ENCODE measurements around the gene TMEM236.

Gene TMEM236

DNA sequence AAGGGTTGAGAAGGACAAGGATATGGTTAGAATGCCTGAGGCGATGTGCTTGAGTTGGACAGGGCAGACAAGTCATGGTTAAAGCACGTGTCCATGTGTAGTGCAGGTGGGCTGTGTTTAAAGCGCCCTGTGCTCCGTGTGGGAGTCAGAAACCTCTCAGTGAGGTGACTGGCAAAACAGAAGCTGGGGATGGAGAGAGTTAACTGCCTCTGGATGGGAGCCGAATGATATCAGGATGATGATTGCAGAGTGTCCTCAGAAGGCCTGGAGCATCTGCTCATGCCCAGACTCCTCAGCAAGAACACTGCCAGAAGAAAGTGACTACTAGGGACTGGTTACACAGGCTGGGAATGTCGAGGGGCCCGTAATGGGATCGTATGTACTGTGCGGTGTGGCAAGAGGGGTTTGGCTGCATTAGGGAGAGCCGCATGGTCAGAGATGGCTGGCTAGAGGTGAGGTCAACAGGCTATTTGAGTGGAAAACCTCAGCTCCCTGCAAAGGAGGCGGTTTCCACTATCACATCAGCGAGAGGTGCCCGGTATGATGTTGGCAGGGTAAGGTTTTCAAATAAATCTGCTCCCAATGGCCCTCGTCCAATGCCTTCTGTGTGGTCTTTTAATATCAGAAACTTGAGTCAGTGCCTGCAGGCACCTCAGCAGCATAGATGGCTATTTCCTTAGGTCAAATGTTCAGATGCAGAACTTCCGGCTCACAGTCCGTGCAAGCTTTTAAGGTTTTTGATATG lies 31.1 kb downstream of the TMEM236 start:
- TF ChIP-seq, protein P1, sequence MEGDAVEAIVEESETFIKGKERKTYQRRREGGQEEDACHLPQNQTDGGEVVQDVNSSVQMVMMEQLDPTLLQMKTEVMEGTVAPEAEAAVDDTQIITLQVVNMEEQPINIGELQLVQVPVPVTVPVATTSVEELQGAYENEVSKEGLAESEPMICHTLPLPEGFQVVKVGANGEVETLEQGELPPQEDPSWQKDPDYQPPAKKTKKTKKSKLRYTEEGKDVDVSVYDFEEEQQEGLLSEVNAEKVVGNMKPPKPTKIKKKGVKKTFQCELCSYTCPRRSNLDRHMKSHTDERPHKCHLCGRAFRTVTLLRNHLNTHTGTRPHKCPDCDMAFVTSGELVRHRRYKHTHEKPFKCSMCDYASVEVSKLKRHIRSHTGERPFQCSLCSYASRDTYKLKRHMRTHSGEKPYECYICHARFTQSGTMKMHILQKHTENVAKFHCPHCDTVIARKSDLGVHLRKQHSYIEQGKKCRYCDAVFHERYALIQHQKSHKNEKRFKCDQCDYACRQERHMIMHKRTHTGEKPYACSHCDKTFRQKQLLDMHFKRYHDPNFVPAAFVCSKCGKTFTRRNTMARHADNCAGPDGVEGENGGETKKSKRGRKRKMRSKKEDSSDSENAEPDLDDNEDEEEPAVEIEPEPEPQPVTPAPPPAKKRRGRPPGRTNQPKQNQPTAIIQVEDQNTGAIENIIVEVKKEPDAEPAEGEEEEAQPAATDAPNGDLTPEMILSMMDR (IDR thresholded peaks at IDR 0.05; ENCODE audit: extremely low read depth, insufficient read depth, missing control alignments): no peak
- DNase-seq (ENCODE audit: low spot score): no peak
- in situ Hi-C loops (cut with MboI; ENCODE audit: low pct_unique_long_range_greater_than_20kb, low sequenced_read_pairs, unreplicated experiment): no loop called here

DNA sequence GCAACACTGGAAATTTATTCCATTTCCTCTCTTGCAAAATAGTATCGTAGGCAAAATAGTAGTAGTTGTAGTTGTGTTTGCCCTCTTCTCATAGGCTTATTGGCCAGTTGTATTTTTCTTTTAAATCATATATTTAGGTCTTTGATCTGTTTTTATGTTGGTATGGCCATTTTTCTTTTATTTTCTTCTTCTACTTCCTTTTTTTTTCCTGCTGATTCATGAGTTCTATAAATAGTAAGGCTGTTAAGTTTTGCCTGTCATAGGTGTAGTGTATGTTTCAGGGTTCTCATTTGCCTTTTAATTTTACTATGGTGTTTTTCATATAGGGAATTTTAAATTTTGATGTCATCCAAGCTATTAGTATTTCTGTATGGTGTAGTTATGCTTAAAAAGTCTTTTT lies 31.8 kb downstream of the TMEM236 start:
- TF ChIP-seq, protein P1 (IDR thresholded peaks at IDR 0.05; ENCODE audit: extremely low read depth, insufficient read depth, missing control alignments): no peak
- no peak for DNase-seq (ENCODE audit: low spot score)
- in situ Hi-C loops (cut with MboI; ENCODE audit: low pct_unique_long_range_greater_than_20kb, low sequenced_read_pairs, unreplicated experiment): no loop called here

DNA sequence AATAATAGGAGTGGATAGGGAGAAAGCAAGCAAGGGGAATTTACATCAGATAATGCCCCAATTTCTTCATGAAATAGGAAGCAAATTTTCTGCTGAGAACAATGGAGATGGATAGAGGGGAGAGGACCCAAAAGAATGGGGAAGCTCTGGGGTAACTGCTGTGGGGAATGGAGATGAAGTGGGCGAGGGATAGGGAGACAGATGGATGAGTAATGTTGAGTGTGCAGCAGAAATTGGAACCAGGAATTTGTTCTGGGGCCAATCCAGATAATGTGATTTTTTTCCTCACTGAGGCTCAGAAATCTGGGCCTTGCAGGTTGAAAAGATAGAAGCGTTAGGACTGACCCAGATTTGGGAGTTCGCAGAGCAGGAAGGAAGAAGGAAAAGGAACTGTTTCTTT lies 32.7 kb downstream of the TMEM236 start:
- TF ChIP-seq, protein P1 (IDR thresholded peaks at IDR 0.05; ENCODE audit: extremely low read depth, insufficient read depth, missing control alignments): no peak
- DNase-seq (ENCODE audit: low spot score): no peak
- in situ Hi-C loops (cut with MboI; ENCODE audit: low pct_unique_long_range_greater_than_20kb, low sequenced_read_pairs, unreplicated experiment): no loop called here

DNA sequence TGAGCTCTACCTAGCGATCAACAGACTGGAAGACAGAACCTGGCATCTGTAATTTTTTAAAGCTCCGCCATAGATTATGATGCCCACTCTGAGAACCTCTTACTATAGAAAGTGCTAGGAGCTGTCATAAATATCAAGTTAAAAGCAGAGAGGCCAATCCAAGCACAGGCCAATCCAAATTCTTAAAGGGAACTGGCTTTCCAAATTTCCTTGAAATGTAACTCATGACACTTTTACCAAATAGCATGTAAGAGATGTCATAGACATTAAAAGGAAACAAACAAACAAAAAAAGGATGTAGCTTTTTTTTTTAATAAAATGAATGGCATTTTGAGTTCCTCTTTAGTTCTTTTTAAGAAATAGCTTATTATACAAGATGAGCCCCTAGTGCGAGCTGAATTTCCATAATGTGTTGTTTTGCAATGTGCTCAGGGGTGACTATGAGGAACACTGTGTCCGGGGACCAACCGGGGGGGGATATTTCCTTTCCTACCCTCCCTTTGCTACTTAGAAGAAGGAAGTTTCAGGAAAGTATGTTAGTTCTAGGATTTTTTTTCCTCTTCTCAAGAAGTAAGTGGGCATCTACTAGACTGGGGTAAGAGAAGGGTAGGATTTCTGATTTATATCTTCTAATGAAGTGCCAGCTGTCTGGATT lies 33.4 kb downstream of the TMEM236 start:
- no peak for DNase-seq (ENCODE audit: low spot score)
- in situ Hi-C loops (cut with MboI; ENCODE audit: low pct_unique_long_range_greater_than_20kb, low sequenced_read_pairs, unreplicated experiment): no loop called here
- TF ChIP-seq, protein P1 (IDR thresholded peaks at IDR 0.05; ENCODE audit: extremely low read depth, insufficient read depth, missing control alignments): no peak

DNA sequence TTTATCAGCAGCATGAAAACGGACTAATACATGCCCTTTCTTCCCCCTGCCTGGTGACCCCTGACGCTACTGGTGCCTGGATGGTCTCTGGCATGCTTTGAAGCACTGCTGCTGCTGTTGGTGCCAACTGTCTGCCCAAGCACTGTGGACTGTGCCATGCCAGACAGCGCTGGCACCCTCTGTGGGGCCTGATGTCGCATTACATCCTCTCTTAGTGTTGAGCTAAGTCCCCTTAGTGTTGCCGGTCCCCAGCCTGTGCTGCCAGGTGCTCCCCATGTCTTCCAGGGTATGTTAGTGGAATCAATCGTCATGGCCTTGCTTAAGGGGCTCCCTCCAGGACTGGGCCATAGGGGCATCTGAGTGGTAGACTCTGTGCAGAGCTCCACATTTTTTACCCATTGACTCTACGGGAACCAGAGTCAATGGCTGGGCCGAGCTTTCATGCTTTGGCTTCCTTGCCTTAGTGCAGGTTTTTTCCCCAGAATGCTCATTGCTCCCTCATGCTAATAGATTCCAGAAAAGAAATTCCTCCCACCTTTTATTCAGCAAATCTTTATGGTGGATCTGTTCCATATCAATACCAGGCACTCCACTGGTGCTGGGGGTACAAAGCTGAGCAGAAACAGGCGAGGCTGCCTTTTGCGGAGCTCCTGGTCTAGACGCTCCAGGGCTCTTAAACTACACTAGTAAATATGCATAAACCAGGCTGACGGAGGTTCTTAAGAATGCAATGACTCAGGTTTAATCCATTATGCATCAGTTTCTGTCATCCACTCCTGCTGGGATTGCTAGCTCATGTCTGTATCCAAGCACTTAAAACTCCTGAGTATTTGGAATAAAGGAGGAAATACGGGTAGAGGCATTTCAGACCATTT lies 35.3 kb downstream of the TMEM236 start:
- TF ChIP-seq, protein P1 (IDR thresholded peaks at IDR 0.05; ENCODE audit: extremely low read depth, insufficient read depth, missing control alignments): no peak
- DNase-seq (ENCODE audit: low spot score): no peak
- in situ Hi-C loops (cut with MboI; ENCODE audit: low pct_unique_long_range_greater_than_20kb, low sequenced_read_pairs, unreplicated experiment): no loop called here

DNA sequence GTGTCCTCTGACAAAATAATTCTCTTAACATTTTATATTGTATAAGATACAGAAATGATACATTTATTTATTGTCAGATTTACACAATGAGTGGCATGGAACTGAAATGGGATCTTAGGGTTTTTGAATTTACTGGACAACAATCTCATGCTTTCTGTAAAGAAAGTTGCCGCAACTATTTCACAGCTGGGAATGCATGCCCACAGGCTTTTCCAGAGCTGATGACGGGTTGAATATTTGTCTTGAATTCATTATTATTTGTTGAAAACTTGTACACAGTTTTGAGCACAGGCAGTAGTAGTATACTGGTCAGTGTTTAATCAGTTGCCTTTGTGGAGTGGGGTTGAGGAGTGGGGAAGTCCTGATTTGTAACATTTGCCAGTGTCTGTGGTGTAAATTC lies 36.6 kb downstream of the TMEM236 start:
- TF ChIP-seq, protein P1 (IDR thresholded peaks at IDR 0.05; ENCODE audit: extremely low read depth, insufficient read depth, missing control alignments): no peak
- no peak for DNase-seq (ENCODE audit: low spot score)
- in situ Hi-C loops (cut with MboI; ENCODE audit: low pct_unique_long_range_greater_than_20kb, low sequenced_read_pairs, unreplicated experiment): no loop called here
